ENCODE measurements around the gene RPS2.

- TF ChIP-seq SIN3A (IDR thresholded peaks at IDR 0.05; ENCODE audit: borderline replicate concordance, insufficient read depth, low read length) (no peak), FOXP2 (optimal IDR thresholded peaks at IDR 0.05; ENCODE audit: borderline replicate concordance, extremely low read depth, extremely low read length, insufficient read depth) (no peak)
These were observed 41.2 kb downstream of the RPS2 start for GRCh38 chr16:1923299-1924034.

All from PFSK-1 (cell line).